ENCODE measurements around the gene ANKRD17. TPM values are rescaled to one million over a fixed set of nuclear protein-coding genes. Genes with fewer than 3 reads are reported as not detected.

Gene ANKRD17
- total RNA-seq, 1 donor = 49.9 TPM

GRCh38 chr4:73066928-73067327 is 191.7 kb downstream of the ANKRD17 start:
- Histone ChIP-seq H3K4me3 (ENCODE audit: insufficient read depth, low read length) (no peak overlapping the region), H2AFZ (ENCODE audit: low read length) (no peak overlapping the region), H3K36me3 (ENCODE audit: insufficient read depth, low read length) (peaks cover 3% of the 10 kb centered on the region), H3K4me1 (ENCODE audit: insufficient read depth, low read length) (peaks cover 8% of the 10 kb centered on the region), H4K20me1 (ENCODE audit: insufficient read depth, low read length) (no peaks in the 10 kb centered on the region), H3K27ac (ENCODE audit: low read depth, low read length) (no peak overlapping the region), H3K79me2 (ENCODE audit: insufficient read depth, low read length) (peaks cover 28% of the 10 kb centered on the region), H3K9me3 (ENCODE audit: low read depth, low read length) (no peaks in the 10 kb centered on the region), H3K4me2 (ENCODE audit: insufficient read depth, low read length) (no peak overlapping the region), H3K27me3 (ENCODE audit: insufficient read depth, low read length) (no peaks in the 10 kb centered on the region)
- DNase-seq (ENCODE audit: insufficient read length, low spot score, missing footprints) = no peak
- TF ChIP-seq CTCF (IDR thresholded peaks at IDR 0.05; ENCODE audit: extremely low read depth, low read depth, low read length) = no peak

- Histone ChIP-seq H3K9me3 (ENCODE audit: low read depth, low read length) (no peaks in the 10 kb centered on the region), H3K4me2 (ENCODE audit: insufficient read depth, low read length) (no peak overlapping the region), H3K4me1 (ENCODE audit: insufficient read depth, low read length) (peaks cover 8% of the 10 kb centered on the region), H2AFZ (ENCODE audit: low read length) (no peak overlapping the region), H3K27ac (ENCODE audit: low read depth, low read length) (no peak overlapping the region), H3K4me3 (ENCODE audit: insufficient read depth, low read length) (no peak overlapping the region), H3K36me3 (ENCODE audit: insufficient read depth, low read length) (peaks cover 7% of the 10 kb centered on the region), H3K27me3 (ENCODE audit: insufficient read depth, low read length) (no peaks in the 10 kb centered on the region), H3K79me2 (ENCODE audit: insufficient read depth, low read length) (peaks cover 28% of the 10 kb centered on the region), H4K20me1 (ENCODE audit: insufficient read depth, low read length) (no peaks in the 10 kb centered on the region)
- no peak for TF ChIP-seq CTCF (IDR thresholded peaks at IDR 0.05; ENCODE audit: extremely low read depth, low read depth, low read length)
- DNase-seq (ENCODE audit: insufficient read length, low spot score, missing footprints) = no peak
These were observed 192.2 kb downstream of the ANKRD17 start for GRCh38 chr4:73066445-73066844.

GRCh38 chr4:73064536-73064935 is 194.1 kb downstream of the ANKRD17 start:
- no peak for DNase-seq (ENCODE audit: insufficient read length, low spot score, missing footprints)
- H3K27me3 ChIP-seq (ENCODE audit: insufficient read depth, low read length) = no peaks in the 10 kb centered on the region
- no peak overlapping the region for H2AFZ ChIP-seq (ENCODE audit: low read length)
- H3K27ac ChIP-seq (ENCODE audit: low read depth, low read length) = no peak overlapping the region
- H3K4me1 ChIP-seq (ENCODE audit: insufficient read depth, low read length) = no peaks in the 10 kb centered on the region
- H3K9me3 ChIP-seq (ENCODE audit: low read depth, low read length) = no peaks in the 10 kb centered on the region
- no peaks in the 10 kb centered on the region for H4K20me1 ChIP-seq (ENCODE audit: insufficient read depth, low read length)
- no peak for TF ChIP-seq CTCF (IDR thresholded peaks at IDR 0.05; ENCODE audit: extremely low read depth, low read depth, low read length)
- peaks cover 23% of the 10 kb centered on the region for H3K36me3 ChIP-seq (ENCODE audit: insufficient read depth, low read length)
- H3K4me2 ChIP-seq (ENCODE audit: insufficient read depth, low read length) = no peak overlapping the region
- H3K79me2 ChIP-seq (ENCODE audit: insufficient read depth, low read length) = peaks cover 28% of the 10 kb centered on the region
- H3K4me3 ChIP-seq (ENCODE audit: insufficient read depth, low read length) = no peak overlapping the region

- no peaks in the 10 kb centered on the region for H3K4me1 ChIP-seq (ENCODE audit: insufficient read depth, low read length)
- no peaks in the 10 kb centered on the region for H3K9me3 ChIP-seq (ENCODE audit: low read depth, low read length)
- no peaks in the 10 kb centered on the region for H4K20me1 ChIP-seq (ENCODE audit: insufficient read depth, low read length)
- H3K27me3 ChIP-seq (ENCODE audit: insufficient read depth, low read length) = no peaks in the 10 kb centered on the region
- no peak for DNase-seq (ENCODE audit: insufficient read length, low spot score, missing footprints)
- no peak overlapping the region for H3K4me2 ChIP-seq (ENCODE audit: insufficient read depth, low read length)
- H3K27ac ChIP-seq (ENCODE audit: low read depth, low read length) = no peak overlapping the region
- H2AFZ ChIP-seq (ENCODE audit: low read length) = no peak overlapping the region
- no peaks in the 10 kb centered on the region for H3K79me2 ChIP-seq (ENCODE audit: insufficient read depth, low read length)
- peaks cover 47% of the 10 kb centered on the region for H3K36me3 ChIP-seq (ENCODE audit: insufficient read depth, low read length)
- TF ChIP-seq CTCF (IDR thresholded peaks at IDR 0.05; ENCODE audit: extremely low read depth, low read depth, low read length) = no peak
- no peak overlapping the region for H3K4me3 ChIP-seq (ENCODE audit: insufficient read depth, low read length)
These were observed 203.2 kb downstream of the ANKRD17 start for GRCh38 chr4:73055241-73055897.

Data from osteoblast (primary cell).